Measurements from ENCODE around the gene PRDM9. TPM values are rescaled to one million over a fixed set of nuclear protein-coding genes. Genes with fewer than 3 reads are reported as not detected.
"Not testable (repeated sequence)": the region's sequence is repeated elsewhere in the genome, so short reads cannot be mapped to it uniquely, and the experiment has no call there.

PRDM9 gene
- not detected for polyA plus RNA-seq (ENCODE audit: insufficient read length in 3 of 3)
- long read RNA-seq, donor 1 = 0 reads
- long read RNA-seq, donor 2 = 0 reads
- long read RNA-seq, donor 3 = 0 reads
- long read RNA-seq, donor 4 = 0 reads
- long read RNA-seq, donor 5 = 0 reads
- long read RNA-seq, donor 6 = 0 reads
- long read RNA-seq, donor 7 = 0 reads
- long read RNA-seq, donor 8 = 0 reads
- long read RNA-seq, donor 9 = 0 reads
- long read RNA-seq, donor 10 = 0 reads
- long read RNA-seq, donor 11 = 0 reads
- long read RNA-seq, donor 12 = 0 reads
- long read RNA-seq, donor 13 = 0 reads
- long read RNA-seq, donor 14 = 0 reads
- long read RNA-seq, donor 15 = 0 reads
- long read RNA-seq, donor 16 = 0 reads

DNA sequence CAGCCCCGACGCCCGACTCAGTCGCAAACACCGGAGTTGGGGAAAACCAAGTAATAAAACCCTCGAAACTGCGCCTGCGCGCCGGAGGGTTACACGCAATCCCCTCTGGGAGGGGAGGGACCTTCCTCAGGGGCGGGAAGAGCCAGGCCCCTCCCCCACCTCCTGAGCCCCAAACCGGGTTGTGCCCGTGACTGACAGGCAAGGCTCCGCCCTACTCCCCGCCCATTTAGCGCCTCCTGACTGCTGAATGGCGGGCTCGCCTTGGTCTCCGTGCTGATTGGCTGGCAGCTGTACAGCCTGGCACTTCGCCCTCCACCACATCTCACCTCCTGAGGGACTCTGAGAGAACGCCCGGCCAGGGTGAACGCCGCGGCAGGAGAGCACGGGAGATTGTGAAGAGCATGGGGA, at the start of gene PRDM9:
TSS of gene PRDM9 (plus strand) at position 332 of the 408 bp plus-strand sequence. CDS start 1,425 bp downstream, outside the sequence.
- DNase-seq (ENCODE audit: extremely low read depth in 1 of 11, low read depth in 9 of 11, low spot score in 4 of 11) = peak in 9 of 11 donors; percentile 2 to 51 (median 25)

DNA sequence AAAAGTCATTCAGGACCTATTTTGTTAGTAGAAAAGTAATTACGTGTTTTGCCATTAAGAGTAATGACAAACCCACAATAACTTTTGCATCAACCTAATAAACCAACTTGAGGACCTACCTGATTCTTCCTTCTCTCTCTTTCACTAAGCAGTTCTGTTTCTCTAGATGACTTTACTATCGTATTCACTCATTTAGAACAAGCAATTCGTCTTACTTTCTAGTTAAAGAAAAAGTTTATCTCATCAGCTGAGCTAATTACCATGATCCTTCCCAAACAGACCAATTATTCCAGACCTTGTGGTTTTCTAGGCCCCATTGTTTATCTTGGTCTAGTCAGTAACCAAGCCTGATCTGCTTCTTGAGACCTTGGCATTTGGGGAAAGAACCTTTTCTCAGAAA, 49.6 kb upstream of the PRDM9 start:
- no peak for DNase-seq (ENCODE audit: extremely low read depth in 1 of 11, low read depth in 9 of 11, low spot score in 4 of 11)

DNA sequence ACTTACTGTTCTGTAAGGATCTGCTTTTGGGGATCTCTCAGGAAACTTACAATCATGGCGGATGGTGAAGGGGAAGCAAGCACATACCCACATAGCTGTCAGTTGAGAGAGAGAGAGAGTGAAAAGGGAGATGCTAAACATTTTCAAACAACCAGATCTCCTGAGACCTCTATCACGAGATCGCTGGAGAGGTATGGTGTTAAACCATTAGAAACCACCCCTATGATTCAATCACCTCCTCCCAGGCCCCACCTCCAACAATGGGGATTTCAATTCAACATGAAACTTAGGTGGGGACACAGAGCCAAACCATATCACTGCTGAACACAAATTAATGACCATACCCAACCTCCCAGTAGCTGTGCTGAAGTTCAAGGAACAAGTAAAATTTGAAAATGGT, 48.2 kb upstream of the PRDM9 start:
- no peak for DNase-seq (ENCODE audit: extremely low read depth in 1 of 11, low read depth in 9 of 11, low spot score in 4 of 11)

DNA sequence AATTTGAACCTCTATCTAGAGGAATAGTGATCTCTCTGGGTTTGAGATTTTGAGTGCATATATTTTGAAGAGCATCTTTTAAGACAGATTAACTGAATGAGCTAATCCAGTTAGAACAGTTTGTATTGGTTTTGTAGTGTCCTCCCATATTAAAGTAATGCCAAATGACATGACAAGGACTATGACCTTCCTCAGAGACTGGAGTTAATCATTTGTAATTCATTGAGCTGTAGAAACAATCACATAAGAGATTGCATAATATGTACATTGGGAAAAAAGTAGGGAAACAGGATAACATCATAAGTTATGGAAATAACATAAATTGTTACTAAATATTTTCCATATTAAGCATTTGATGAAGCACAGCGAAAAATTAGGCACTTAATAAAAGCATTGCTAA, 45.8 kb upstream of the PRDM9 start:
- DNase-seq (ENCODE audit: extremely low read depth in 1 of 11, low read depth in 9 of 11, low spot score in 4 of 11) = no peak

DNA sequence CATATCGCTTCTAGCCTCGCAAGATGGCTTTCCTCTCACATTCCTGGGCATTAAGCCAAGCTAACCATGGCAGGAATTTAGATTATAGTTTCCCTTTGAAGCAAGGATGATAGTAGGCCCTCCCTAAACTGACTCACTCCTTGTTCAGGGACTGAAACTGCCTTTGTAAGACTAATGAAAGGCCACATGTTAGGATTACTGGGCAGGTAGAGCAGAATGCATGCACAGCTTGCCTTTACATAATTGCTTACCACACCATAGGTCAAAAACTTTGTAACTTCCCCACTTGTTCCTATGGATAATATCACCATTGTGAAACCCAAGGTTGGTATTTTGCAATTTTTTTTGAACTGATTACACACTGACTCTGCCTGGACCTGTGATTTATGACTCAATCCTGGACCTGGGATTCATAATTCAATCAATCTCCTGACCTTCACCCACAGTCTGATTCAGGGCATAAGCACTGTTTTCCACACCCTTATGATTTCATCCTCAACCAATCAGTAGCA, 41.0 kb upstream of the PRDM9 start:
- peak in 2 of 11 donors; percentile 2 to 8 for DNase-seq (ENCODE audit: extremely low read depth in 1 of 11, low read depth in 9 of 11, low spot score in 4 of 11)

DNA sequence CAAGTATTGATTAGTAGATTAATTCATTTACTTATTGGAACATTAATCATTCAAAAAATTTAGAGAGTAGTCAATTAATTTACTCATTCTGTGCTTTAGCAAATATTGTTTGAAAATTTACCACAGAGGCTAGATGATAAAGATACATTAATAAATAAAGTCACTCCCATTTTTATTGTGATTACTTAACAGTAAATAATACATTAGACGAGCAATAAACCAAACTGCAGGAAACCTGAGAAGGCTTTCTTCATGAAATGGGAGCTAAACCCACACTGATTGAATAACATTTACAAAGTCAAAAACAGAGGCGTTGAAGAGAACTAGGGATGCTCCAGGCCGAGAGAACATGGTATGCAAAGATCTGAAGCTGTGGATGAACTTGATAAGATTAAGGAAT, 38.8 kb upstream of the PRDM9 start:
- DNase-seq (ENCODE audit: extremely low read depth in 1 of 11, low read depth in 9 of 11, low spot score in 4 of 11) = no peak

DNA sequence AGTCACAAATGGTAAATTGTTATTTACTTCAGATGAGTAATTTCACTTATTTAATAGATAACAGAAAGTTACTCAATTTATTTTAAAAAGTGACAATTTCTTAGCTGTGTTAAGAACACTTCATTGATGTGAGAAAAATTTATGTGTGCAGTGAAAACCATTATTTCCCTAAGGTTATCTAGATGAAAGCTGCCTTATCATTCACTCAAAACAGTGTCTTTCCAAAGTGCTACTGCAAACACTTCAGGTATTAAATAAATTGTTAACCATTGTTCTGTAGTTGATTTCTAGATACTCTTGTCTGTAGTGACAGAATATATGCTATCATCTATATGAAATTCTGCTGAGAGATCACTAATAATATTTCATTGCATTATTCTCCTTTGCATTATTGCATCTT, 33.5 kb upstream of the PRDM9 start:
- DNase-seq (ENCODE audit: extremely low read depth in 1 of 11, low read depth in 9 of 11, low spot score in 4 of 11) = no peak

DNA sequence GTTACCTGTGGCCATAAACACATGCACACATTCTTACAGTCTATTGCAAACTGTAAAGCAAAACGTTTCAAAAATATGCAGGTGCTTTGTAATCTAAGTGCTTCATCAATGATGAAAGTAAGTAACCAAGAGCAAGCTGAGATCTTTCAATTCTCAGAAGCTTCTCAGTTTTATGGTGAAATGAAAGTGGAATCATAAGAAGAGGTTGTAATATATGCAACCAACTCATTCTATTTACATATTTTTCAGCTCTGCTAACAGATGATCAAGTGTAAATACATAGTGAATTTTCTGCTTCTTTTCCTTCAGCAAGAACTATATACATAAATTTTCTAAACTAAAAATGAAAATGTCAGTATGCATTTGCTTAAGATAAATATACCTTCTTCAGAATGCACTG, 33.1 kb upstream of the PRDM9 start:
- no peak for DNase-seq (ENCODE audit: extremely low read depth in 1 of 11, low read depth in 9 of 11, low spot score in 4 of 11)

DNA sequence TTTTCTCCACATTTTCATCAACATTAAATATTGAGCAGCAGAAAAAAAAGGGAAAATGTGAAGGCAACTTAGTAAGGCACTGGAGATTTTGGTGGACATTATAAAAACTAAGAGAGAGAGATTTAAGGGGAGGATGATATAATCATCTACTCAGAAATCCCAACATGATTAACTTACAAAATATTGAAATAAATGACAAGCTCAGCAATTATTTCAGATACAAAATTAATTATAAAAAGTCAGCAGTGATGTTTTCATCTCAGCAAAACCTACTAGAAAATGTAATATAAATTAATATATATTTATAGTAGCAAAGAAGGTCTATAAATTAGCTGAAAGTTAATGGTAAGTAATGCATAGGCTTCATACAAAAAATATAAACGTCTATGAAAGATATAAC, 30.8 kb upstream of the PRDM9 start:
- DNase-seq (ENCODE audit: extremely low read depth in 1 of 11, low read depth in 9 of 11, low spot score in 4 of 11) = no peak

DNA sequence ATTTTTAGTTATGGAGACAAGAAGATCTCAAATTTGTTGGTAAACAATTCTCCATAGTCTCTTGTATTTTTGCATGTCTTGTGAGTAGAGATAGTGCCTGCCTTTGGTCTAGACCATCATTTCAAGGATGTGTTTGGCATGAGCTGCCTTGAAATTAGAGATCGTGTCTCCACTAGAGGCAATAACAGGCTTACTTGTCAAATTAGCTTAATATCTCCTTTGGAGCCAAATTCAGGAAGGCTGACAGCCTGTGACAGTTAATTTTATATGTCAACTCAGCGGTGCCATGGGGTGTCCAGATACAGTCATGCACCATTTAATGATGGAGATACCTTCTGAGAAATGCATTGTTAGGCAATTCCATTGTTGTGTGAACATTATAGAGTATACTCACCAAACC, 24.8 kb upstream of the PRDM9 start:
- no peak for DNase-seq (ENCODE audit: extremely low read depth in 1 of 11, low read depth in 9 of 11, low spot score in 4 of 11)

DNA sequence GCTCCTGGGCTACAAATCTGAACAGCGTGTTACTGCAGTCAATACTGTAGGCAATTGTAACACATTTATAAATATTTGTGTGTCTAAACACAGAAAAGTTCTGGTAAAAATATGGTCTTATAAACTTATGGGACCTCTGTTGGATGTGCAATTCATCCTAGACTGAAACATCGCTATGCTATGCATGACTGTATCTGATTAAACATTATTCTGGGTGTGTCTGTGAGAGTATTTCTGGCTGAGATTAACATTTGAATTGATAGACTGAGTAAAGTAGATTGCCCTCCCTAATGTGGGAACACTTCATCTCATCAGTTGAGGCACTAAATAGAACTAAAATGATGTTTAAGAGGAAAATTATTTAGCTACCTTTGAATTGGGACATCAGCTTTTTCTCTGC, 24.3 kb upstream of the PRDM9 start:
- DNase-seq (ENCODE audit: extremely low read depth in 1 of 11, low read depth in 9 of 11, low spot score in 4 of 11) = no peak

DNA sequence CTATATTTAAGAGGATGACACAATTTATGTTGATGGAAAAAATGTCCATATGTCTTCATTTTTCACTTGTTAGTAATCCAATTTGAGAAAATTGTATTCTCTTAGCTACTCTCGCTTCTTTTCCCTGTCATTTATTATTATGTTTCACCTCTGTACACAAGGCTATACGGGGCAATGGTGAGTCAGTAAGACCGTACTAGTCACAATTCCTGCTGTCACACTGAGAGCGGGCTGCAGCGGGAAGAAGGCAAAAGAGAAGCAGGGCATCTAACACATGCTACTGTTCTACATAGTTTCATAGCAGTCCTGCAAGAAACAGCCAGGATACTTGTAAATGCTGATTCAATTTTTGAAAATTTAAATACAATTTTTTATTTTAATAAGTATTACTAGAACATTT, 23.3 kb upstream of the PRDM9 start:
- DNase-seq (ENCODE audit: extremely low read depth in 1 of 11, low read depth in 9 of 11, low spot score in 4 of 11) = no peak

DNA sequence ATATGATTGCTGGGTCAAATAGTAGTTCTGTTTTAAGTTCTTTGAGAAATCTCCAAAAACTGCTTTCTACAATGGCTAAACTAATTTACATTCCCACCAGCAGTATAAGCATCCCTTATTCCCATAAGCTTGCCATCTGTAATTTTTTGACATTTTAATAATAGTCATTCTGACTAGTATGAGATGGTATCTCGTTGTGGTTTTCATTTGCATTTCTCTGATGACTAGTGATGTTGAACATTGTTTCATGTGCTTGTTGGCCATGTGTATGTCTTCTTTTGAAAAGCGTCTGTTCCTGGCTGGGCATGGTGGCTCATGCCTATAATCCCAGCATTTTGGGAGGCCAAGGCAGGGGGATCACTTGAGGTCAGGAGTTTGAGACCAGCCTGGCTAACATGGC, 21.2 kb upstream of the PRDM9 start:
- DNase-seq (ENCODE audit: extremely low read depth in 1 of 11, low read depth in 9 of 11, low spot score in 4 of 11) = not testable (repeated sequence)

DNA sequence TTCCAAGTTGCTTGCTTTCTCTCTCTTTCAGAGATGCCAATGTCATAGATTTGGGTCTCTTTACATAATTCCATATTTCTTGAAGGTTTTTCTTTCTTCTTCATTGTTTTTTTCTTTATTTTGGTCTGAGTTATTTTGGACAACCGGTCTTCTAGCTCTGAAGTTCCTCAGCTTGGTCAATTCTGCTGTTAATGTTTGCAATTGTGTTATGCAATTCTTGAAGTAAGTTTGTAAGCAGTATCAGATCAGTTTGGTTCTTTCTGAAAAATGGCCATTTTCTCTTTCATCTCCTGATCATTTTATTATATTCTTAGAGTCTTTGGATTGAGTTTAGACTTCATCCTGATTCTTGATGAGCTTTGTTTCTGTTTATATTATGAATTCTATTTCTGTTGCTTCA, 16.4 kb upstream of the PRDM9 start:
- no peak for DNase-seq (ENCODE audit: extremely low read depth in 1 of 11, low read depth in 9 of 11, low spot score in 4 of 11)

DNA sequence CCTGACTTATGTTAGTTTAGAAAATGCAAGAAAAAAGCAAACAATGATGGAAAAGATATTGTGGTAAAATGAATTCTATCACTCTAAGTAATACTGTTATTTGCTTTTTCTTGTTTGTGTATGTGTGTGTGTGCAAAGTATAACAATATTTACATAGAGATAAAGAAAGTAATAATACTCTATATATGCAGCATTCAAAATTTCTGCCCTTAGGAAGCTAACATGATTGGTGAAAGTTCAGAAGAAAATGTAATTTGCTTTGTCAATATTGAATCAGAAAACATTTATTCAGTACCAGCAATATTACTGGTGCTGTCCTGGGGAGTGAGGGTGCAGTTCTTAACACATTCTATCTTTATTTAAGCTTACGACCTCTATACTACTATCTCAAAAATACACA, 12.9 kb upstream of the PRDM9 start:
- no peak for DNase-seq (ENCODE audit: extremely low read depth in 1 of 11, low read depth in 9 of 11, low spot score in 4 of 11)

DNA sequence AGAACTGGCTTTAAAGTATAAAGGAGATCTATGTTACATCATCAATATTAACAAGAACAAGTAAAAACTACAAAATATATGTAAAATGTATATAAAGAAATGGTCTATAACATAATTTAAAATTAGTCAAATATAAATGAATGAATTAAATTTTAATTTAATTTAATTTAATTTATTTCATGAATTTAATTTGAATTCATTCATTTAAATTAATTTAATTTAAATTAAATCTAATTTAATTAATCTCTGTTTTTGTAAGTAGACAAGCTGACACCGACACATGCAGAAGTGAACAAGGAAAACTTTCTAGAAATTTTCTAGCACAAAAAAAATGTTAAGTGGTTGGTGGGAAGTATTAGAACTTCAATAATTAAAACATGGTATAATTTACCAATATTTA, 10.8 kb upstream of the PRDM9 start:
- DNase-seq (ENCODE audit: extremely low read depth in 1 of 11, low read depth in 9 of 11, low spot score in 4 of 11) = no peak

DNA sequence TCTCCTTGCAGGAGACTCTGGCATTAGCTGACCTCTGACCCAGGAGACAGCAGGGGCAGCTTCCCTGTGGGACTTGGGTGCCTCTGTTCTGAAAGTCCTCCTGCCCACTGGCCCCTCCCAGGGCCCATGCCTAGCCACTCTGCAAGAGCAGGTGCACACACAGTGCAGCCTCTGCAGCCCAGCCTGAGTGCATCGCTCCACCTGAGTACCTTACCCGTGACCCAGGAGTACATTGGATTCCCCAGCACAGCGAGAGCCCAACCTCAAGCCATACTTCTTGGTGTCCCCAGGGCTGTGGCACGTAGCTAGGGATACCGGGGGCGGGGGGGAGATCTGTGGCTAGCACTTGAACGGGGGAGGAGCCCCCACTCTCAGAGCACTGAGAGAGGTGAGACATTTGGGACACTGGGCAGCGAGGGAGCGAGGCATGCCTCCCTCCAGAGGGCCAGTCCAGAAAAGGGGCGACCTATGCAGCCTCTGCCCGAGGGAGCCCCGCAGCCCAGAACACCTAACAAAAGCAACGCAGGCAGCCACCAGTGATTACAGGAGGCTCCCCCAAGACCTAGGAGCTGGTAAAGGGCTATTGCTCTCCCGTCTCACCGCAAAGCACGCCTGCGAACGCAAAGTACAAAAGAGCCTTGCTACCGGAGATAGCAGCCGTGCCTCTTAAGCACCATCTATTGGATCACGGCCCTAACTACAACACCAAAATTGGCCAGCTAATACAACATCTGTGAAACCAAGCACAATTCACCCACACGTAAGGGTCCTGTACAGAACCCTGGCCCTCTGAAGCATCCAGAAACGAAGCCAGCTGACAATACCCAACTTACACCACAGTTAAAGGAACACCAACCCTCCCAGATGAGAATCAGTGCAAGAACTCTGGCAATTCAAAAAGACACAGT, 826 bp upstream of the PRDM9 start:
- DNase-seq (ENCODE audit: extremely low read depth in 1 of 11, low read depth in 9 of 11, low spot score in 4 of 11) = peak in 4 of 11 donors; percentile 7 to 23 (median 14)

DNA sequence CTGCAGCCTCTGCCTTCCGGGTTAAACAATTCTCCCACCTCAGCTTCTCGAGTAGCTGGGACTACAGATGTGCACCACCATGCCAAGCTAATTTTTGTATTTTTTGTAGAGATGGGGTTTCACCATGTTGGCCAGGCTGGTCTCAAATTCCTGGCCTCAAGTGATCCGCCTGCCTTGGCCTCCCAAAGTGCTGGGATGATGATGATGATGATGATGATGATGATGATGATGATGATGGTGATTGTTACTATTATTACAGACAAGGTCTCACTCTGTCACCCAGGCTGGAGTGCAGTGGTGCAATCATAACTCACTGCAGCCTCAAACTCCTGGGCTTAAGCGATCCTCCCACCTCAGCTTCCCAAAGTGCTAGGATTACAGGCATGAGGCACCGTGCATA, 3.0 kb downstream of the PRDM9 start:
- not testable (repeated sequence) for DNase-seq (ENCODE audit: extremely low read depth in 1 of 11, low read depth in 9 of 11, low spot score in 4 of 11)

DNA sequence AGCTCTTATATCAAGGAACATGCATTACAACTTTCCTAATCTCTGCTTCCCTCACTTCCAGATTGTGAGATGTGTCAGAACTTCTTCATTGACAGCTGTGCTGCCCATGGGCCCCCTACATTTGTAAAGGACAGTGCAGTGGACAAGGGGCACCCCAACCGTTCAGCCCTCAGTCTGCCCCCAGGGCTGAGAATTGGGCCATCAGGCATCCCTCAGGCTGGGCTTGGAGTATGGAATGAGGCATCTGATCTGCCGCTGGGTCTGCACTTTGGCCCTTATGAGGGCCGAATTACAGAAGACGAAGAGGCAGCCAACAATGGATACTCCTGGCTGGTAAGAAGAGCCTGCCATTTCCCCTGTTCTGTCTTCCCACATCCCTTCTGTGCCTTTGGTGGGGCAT, 15.1 kb downstream of the PRDM9 start:
- DNase-seq (ENCODE audit: extremely low read depth in 1 of 11, low read depth in 9 of 11, low spot score in 4 of 11) = no peak

DNA sequence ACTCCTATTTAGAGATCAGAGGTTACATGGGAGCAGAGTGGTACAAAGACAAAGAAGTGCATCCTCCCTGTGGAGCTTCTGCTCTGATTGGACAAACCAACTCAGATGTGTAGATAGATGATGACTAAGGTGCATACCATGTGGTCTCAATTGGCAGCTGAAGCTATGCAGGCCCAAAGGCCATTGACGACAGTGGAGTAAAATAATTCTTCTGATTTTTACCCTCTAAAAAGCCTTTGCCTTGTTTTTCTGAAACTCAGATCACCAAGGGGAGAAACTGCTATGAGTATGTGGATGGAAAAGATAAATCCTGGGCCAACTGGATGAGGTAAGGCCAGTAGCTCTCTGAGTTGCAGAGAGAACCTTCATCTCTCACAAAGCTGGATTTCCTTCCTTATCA, 15.6 kb downstream of the PRDM9 start:
- DNase-seq (ENCODE audit: extremely low read depth in 1 of 11, low read depth in 9 of 11, low spot score in 4 of 11) = no peak
